Activated T-cell treated with anti-CD3 and anti-CD28 coated beads, Interleukin-2, amount 50 U/mL, for 72 hours (primary cell): ENCODE data around the gene FBRS. TPM values are rescaled to one million over a fixed set of nuclear protein-coding genes. Genes with fewer than 3 reads are reported as not detected.
"Not testable (repeated sequence)": the region's sequence is repeated elsewhere in the genome, so short reads cannot be mapped to it uniquely, and the experiment has no call there.

Source experiments
- ATAC-seq, 2 donors: fragments of 150-1000 bp; cut with Tn5 transposase; replicated peaks in 1 of 2; 2 replicates each; pipeline ENCODE4 v1.10.0; 2021; ENCODE audit warnings: moderate library complexity in 2 of 2, mild to moderate bottlenecking in 1 of 2
- DNase-seq, 2 donors: peaks; one replicate each; pipeline ENCODE4 v3.0.0; 2021 to 2022; ENCODE audit warnings: mixed read lengths in 1 of 2
- H3K27ac Mint-ChIP-seq: one replicate; pipeline ENCODE4 v1.8.0; 2022; ENCODE audit warnings: mild to moderate bottlenecking, moderate library complexity, mixed read lengths
- H3K27me3 Mint-ChIP-seq: one replicate; pipeline ENCODE4 v1.8.0; 2022; ENCODE audit warnings: low read depth, mixed read lengths
- H3K36me3 Mint-ChIP-seq, 2 donors: one replicate each; pipeline ENCODE4 v1.8.0; 2022; ENCODE audit warnings: mixed read lengths in 2 of 2, mild to moderate bottlenecking in 1 of 2; ENCODE audit not compliant: insufficient read depth in 2 of 2
- H3K4me1 Mint-ChIP-seq: one replicate; pipeline ENCODE4 v1.8.0; 2022; ENCODE audit warnings: low read depth, mixed read lengths
- H3K4me3 Mint-ChIP-seq, 2 donors: one replicate each; pipeline ENCODE4 v1.8.0; 2022; ENCODE audit warnings: mild to moderate bottlenecking in 2 of 2, mixed read lengths in 2 of 2, moderate library complexity in 2 of 2
- H3K9me3 Mint-ChIP-seq, 2 donors: one replicate each; pipeline ENCODE4 v1.8.0; 2022; ENCODE audit warnings: mixed read lengths in 2 of 2
- total RNA-seq, 2 donors: library from RNA; stranded (reverse); gene quantifications; one replicate each; pipeline ENCODE4 v1.2.3, GENCODE V29; 2022

Gene FBRS
- total RNA-seq, 2 donors from 2014 or later = 170 to 185 TPM

DNA sequence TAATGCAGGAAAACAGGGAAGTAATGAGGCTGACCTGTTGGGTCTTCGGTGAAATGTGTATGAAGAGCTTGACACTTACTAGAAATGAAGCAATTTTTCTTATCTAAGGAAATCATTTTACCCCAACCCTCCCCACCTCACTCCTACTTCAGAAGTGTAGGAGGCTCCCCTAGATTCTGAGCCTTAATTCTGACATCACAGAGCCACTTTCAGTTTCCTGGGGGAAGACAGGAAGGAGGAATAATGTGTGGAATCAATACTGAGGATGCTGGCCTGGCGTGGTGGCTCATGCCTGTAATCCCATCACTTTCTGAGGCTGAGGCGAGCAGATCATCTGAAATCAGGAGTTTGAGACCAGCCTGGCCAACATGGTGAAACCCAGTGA is 20.3 kb downstream of the FBRS start:
- no peak for ATAC-seq
- H3K27me3 Mint-ChIP-seq = no peaks in the 10 kb centered on the region
- H3K4me1 Mint-ChIP-seq = no peaks in the 10 kb centered on the region
- no peaks in the 10 kb centered on the region for H3K36me3 Mint-ChIP-seq
- H3K27ac Mint-ChIP-seq = no peak overlapping the region
- H3K4me3 Mint-ChIP-seq = no peak overlapping the region
- DNase-seq = no peak
- H3K9me3 Mint-ChIP-seq = no peaks in the 10 kb centered on the region

DNA sequence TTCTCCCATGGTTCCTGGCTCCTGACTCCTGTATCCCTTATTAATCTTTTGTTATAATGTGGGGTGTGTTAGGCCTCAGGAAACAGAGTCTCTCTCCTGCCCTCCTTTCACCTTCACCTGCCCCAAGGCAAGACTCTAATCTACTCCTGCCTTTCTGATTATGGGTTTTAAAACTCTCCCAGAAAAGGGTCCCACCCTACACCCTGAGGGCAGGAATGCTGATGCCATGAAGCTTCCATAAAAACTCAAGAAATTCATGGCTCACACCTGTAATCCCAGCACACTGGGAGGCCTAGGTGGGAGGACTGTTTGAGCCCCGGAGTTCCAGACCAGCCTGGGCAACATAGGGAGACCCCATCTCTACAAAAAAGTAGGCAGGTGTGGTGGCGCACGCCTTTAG is 22.1 kb downstream of the FBRS start:
- Mint-ChIP-seq H3K4me1 (no peaks in the 10 kb centered on the region), H3K27ac (no peak overlapping the region), H3K36me3 (no peaks in the 10 kb centered on the region), H3K9me3 (no peaks in the 10 kb centered on the region), H3K27me3 (no peaks in the 10 kb centered on the region), H3K4me3 (no peak overlapping the region)
- ATAC-seq (no peak), DNase-seq (no peak)

DNA sequence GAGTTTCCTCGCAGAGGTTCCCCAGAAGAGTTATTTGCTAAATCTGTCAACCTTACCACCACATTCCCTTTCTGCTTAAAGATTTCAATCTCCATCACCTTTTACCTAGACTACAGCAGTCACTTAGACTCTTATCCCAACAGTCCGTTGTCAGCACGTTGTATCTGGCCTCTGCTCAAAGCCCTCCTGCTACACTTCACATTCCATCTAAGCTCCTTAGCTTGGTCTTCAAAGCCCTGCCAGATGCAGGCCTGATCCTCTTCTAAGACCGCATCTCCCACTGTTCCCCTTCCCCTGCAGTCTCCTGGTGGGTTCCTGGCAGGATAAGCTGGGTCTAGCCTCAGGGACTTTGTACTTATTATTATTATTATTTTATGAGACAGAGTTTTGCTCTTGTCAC is 30.5 kb downstream of the FBRS start:
- H3K36me3 Mint-ChIP-seq = no peaks in the 10 kb centered on the region
- H3K27me3 Mint-ChIP-seq = no peaks in the 10 kb centered on the region
- H3K9me3 Mint-ChIP-seq = no peaks in the 10 kb centered on the region
- DNase-seq = no peak
- no peak overlapping the region for H3K4me3 Mint-ChIP-seq
- H3K4me1 Mint-ChIP-seq = peaks cover 6% of the 10 kb centered on the region
- no peak for ATAC-seq
- no peak overlapping the region for H3K27ac Mint-ChIP-seq

DNA sequence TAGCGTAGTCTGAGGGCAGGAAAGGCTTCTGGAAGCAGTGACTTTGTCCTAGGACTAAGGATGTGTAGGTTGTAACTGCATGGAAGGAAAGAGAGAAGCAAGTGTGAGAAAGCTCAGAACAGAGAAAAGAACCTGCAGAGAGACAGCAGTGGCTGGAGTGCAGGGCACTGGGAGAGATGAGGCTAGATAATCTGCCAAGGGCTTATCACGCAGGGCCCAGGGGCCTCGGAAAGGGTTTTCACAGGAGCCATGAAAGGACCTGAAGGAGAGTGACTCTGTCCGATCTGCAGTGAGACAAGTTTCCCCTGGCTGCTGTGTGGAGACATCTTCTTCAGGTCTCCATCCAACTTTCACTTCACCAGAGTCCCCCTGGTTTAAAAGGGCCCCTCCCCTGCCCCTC is 33.7 kb downstream of the FBRS start:
- Mint-ChIP-seq H3K4me3 (no peak overlapping the region), H3K27ac (no peak overlapping the region), H3K36me3 (no peaks in the 10 kb centered on the region), H3K27me3 (no peaks in the 10 kb centered on the region), H3K9me3 (no peaks in the 10 kb centered on the region), H3K4me1 (peaks cover 17% of the 10 kb centered on the region)
- ATAC-seq (no peak), DNase-seq (no peak)

DNA sequence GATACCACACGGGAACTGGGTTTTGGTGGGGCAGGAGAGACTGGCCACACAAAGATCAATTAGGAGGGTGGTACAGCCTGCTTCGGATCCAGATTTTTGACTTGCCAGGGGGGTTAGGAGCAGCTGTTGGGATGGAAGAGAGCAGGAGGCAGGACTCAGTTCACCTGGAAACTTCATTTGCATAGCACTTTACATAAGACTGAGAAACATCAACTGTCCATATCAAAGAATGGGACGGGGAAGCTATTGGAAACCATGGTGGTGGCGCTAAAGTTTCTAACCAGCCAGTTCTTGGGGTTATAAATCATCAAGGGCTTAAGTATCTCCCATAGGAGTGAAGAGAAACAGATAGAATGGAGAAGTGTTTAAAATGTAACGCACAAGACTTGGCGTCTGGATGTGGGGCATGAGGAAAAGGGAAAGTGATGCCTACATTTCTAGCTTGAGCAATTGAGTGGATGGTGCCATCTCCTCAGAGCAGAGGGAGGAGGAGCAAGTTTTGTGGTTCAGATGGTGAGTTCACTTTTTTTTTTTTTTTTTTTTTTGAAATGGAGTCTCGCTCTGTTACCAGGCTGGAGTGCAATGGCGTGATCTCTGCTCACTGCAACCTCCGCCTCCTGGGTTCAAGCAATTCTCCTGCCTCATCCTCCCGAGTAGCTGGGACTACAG is 34.3 kb downstream of the FBRS start:
- DNase-seq (no peak), ATAC-seq (no peak)
- Mint-ChIP-seq H3K27me3 (no peaks in the 10 kb centered on the region), H3K27ac (no peak overlapping the region), H3K36me3 (no peaks in the 10 kb centered on the region), H3K4me3 (no peak overlapping the region), H3K4me1 (peaks cover 23% of the 10 kb centered on the region), H3K9me3 (no peaks in the 10 kb centered on the region)

DNA sequence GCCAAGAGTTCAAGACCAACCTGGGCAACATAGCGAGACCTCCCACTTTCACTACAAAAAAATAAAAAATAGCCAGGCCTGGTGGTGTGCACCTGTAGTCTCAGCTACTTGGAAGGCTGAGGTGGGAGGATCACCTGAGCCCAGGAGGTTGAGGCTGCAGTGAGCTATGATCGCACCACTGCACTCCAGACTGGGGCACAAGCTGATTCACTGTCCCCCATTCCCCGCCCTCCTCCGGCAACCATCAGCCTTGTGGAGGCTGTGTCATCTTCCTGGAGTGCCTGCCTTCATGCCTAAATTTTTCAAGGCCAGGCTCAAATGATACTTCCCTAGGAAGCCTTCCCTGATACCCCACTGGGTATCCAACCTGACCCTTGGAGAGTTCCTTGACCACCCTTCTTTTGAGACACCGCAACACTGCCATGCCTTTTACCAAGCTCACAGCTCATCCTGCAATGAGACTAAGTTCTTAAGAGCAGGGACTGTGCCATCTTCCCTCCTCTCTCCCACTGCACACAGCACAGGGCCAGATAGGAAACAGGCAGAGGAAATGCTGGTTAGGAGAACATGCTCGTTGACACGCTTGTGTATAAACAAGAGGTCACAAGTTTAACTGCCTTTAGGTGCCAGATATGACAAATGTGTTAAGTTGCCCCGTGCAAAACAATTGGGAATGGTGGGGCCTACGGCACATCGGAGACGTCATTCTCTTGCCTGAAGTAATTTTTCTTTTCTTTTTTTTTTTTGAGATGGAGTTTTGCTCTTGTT is 36.9 kb downstream of the FBRS start:
- Mint-ChIP-seq H3K4me1 (peaks cover 38% of the 10 kb centered on the region), H3K36me3 (peaks cover 3 to 13% of the 10 kb centered on the region in 2 donors), H3K4me3 (no peak overlapping the region), H3K9me3 (no peaks in the 10 kb centered on the region), H3K27me3 (no peaks in the 10 kb centered on the region), H3K27ac (no peak overlapping the region)
- DNase-seq = no peak
- no peak for ATAC-seq

DNA sequence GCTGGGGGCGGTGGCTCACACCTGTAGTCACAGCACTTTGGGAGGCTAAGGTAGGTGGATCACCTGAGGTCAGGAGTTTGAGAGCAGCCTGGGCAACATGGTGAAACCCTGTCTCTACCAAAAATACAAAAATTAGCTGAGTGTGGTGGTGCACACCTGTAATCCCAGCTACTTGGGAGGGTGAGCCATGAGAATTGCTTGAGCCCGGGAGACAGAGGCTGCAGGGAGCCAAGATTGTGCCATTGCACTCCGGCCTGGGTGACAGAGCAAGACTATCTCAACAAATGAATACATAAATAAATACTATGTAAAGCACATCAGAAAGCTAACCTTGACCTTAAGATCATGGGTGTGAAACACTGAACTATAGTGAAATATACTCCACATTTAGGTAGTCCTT is 38.4 kb downstream of the FBRS start:
- H3K4me1 Mint-ChIP-seq = peaks cover 48% of the 10 kb centered on the region
- H3K9me3 Mint-ChIP-seq, H3K4me3 Mint-ChIP-seq, ATAC-seq, H3K27me3 Mint-ChIP-seq, DNase-seq, H3K27ac Mint-ChIP-seq: not testable (repeated sequence)
- H3K36me3 Mint-ChIP-seq = peaks cover 3 to 19% of the 10 kb centered on the region in 2 donors

DNA sequence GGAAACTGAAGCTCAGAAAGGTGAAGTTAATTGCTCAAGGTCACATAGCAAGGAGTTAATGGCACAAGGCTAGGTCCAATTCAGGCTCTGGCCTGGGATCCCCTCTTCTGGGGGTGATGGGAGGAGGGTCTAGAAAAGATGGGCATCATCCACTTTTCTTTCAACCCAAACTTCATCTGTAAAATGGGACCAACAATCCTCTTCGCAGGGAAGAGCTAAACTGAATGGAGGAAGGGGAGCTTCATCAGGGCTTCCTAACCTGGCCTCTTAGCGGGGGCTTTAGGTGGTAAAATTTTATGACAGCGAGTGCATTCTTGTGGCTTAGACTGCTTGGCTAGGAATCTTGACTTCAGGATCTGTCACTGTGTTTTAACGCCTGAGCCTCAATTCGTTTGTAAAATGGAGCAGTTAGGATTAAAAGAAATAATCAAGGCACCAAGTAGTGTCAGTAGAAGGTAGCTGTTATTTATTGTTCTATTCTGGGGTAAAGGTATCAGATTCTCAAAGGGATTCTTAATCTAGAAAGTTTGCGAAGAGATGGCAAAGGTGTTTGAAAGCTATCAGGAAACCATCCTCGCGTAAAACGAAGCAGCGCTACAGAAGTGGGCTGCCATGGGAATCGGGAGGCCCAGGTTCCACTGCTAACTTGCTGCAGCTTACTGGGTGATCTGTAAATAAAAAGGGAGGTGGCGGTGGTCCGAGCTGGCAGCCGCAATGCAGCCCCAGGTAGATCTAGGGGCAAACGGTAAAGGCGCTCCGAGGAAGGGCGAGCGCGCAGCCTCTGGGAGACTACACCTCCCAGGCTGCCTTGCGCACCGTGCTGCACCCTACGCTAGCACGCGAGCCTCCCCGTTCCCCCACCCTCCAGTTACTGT is 39.3 kb downstream of the FBRS start:
- Mint-ChIP-seq H3K27me3 (no peaks in the 10 kb centered on the region), H3K4me3 (peak overlapping the region; percentile 97 to 100), H3K27ac (peak overlapping the region; percentile 99), H3K9me3 (no peaks in the 10 kb centered on the region), H3K36me3 (peaks cover 4 to 24% of the 10 kb centered on the region in 2 donors), H3K4me1 (peaks cover 49% of the 10 kb centered on the region)
- ATAC-seq (peak; percentile 90), DNase-seq (no peak)

DNA sequence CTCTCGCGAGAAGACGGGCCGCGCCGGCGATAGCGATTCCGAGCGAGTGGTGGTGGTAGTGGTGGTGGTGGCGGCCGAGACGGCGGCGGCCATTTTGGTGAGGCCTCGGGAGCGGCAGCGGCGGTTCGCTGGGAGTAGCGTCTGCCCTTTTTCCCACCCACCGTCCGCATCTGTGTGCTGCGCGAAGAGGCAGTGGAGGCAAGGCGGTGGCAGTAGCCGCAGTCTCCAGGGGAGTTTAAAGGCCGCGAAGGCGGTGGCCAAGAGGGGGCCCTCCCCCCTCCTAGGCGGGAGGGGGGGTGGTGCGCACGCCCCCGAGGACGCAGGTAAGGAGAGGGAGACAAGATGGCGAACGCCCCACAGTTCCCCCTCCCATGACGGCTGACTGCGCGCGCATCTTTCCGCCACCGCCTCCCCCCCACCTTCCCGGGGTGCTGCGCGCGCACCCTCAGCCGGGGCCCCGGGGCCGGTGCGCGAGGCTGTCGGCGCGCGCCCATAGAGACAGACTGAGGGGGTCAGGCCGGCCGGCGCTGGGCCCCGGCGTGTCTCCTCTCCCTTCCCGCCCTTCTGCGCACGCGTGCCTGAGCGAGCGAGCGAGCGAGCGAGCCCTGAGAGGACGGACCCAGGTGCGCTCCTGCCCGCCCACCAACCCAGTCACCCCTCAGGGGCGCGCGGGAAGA is 40.0 kb downstream of the FBRS start:
- no peaks in the 10 kb centered on the region for H3K9me3 Mint-ChIP-seq
- peaks cover 6 to 28% of the 10 kb centered on the region in 2 donors for H3K36me3 Mint-ChIP-seq
- H3K27me3 Mint-ChIP-seq = no peaks in the 10 kb centered on the region
- peak overlapping the region; percentile 99 for H3K27ac Mint-ChIP-seq
- peak; percentile 72 to 75 for ATAC-seq
- H3K4me3 Mint-ChIP-seq = peak overlapping the region; percentile 97 to 100
- DNase-seq = peak; percentile 99 to 100
- peaks cover 50% of the 10 kb centered on the region for H3K4me1 Mint-ChIP-seq

DNA sequence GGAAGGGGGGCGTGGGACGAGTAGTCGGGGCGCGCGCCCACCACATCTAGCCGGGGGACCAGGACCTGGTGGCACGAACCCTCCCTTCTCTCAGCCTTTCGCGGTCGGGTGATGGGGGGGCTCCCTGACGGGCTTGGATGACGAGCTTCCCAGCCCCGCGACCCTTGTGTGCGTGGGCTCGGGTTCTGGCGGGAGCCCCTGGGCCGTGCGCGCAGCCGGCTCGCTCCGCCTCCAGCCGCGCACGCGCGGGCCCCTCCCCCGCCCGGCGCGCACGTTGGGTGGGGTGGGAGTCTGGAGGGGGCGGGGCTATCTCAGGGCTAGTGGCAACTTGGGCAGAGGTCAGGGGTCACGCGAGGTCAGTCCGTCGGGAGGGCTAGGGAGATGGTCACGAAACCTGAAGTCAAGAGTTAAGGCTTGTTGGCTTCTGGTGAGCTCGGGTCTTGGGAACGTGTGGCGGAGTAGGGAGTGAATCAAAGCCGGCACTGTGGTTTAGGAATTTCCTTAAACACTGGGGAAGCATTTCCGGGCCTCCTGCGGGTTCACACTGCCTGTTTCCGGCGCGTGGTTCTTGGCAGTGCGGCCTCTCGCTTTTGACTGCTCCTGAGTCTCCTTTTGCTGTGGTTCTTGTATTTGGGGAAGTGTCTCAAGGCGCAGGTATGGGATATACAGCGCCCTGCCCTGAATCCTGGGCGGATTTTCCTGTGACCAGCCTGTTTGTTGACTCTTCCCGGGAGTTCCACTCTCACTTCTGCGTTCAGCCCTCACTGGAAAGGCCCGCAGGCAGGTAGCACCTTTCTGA is 40.8 kb downstream of the FBRS start, which contains the start of gene SRCAP:
Gene SRCAP (plus strand): TSS at position 356 of the 799 bp plus-strand sequence. CDS start 1,654 bp downstream, outside the sequence.
- H3K4me1 Mint-ChIP-seq = peaks cover 42% of the 10 kb centered on the region
- H3K36me3 Mint-ChIP-seq = peaks cover 6 to 32% of the 10 kb centered on the region in 2 donors
- ATAC-seq = peak; percentile 47
- H3K27me3 Mint-ChIP-seq = no peaks in the 10 kb centered on the region
- peak; percentile 87 to 92 for DNase-seq
- H3K27ac Mint-ChIP-seq = peak within 1 kb of the TSS; percentile 99
- H3K9me3 Mint-ChIP-seq = no peaks in the 10 kb centered on the region
- peak within 1 kb of the TSS; percentile 97 to 100 for H3K4me3 Mint-ChIP-seq

DNA sequence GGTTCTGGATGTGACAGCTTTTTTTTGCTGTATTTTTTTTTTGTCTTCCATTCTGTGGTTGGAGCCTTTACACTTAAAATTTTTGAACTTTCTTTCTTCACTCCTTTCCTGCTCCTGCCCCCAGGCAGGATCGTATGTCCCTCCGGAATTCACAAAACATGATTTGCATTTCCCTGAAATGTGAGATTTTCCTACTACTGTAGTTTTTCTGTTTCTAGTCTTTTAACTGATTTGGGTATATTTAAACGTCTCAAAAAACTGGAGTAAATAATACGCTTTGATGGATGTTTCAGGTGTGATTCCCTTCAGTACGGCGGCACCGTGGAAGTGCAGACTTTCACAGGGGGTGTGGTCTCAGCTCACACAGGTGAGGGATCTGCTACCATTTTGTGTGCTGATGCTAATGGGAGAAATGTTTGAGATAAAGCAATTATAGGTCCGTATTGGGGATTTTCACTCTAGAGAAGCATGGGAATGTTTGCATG is 41.4 kb downstream of the FBRS start:
- Mint-ChIP-seq H3K27ac (peak overlapping the region; percentile 92), H3K27me3 (no peaks in the 10 kb centered on the region), H3K4me1 (peaks cover 42% of the 10 kb centered on the region), H3K4me3 (peak overlapping the region; percentile 97 to 100), H3K9me3 (no peaks in the 10 kb centered on the region), H3K36me3 (peaks cover 6 to 36% of the 10 kb centered on the region in 2 donors)
- no peak for ATAC-seq
- DNase-seq = no peak

DNA sequence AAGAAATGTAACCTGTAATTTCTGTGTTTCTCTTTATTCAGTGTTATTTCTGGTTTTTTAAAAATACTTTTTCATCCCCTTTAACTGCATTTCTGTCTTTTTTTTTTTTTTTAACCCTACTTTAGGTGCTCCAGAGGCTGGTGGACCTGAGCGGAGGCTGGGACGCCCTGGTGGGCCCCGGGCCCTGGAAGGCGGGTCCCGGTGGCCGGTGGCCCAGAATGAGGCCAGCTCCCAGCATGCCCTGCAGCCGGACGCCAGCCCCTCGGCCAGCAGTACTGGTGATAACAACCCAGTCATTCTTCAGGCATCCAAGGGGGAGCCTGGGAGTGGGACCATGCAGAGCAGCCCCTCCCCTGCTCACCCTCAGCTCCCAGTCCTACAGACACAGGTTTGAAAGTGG is 42.3 kb downstream of the FBRS start:
- Mint-ChIP-seq H3K27ac (peak overlapping the region; percentile 92), H3K4me3 (peak overlapping the region; percentile 97 to 100), H3K36me3 (peaks cover 6 to 36% of the 10 kb centered on the region in 2 donors), H3K27me3 (no peaks in the 10 kb centered on the region), H3K9me3 (no peaks in the 10 kb centered on the region), H3K4me1 (peaks cover 37% of the 10 kb centered on the region)
- DNase-seq = no peak
- no peak for ATAC-seq
